HG02759 (cell line): ENCODE measurements around the gene EFCAB9.

Experiments used
- ATAC-seq: cut with Tn5 transposase; IDR thresholded peaks from one replicate; pipeline ENCODE4 v1.9.1; 2021; ENCODE audit warnings: mild to moderate bottlenecking, moderate library complexity; ENCODE audit not compliant: unreplicated experiment

EFCAB9 gene

DNA sequence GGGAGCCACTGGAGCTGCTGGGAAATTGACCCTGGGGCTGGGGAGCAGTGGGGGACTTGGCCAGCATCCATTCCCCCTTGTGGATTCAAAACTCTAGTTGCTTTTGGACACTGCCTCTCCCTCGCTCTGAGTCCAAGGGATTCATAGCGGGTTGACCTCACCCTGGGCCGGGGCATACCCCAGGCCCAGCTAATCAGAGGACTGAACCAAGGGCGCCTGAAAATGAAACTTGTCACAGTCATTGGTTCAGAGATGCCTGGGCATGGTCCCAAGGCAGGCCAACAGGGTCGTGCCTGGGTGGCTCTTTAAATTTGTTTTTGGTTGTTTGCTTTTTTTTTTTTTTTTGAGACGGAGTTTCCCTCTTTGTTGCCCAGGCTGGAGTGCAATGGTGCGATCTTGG, 28.5 kb upstream of the EFCAB9 start:
- peak; percentile 89 for ATAC-seq

GRCh38 chr5:172166030-172166826, 27.7 kb upstream of the EFCAB9 start:
- ATAC-seq = no peak

GRCh38 chr5:172167895-172168294, 26.1 kb upstream of the EFCAB9 start:
- no peak for ATAC-seq

DNA sequence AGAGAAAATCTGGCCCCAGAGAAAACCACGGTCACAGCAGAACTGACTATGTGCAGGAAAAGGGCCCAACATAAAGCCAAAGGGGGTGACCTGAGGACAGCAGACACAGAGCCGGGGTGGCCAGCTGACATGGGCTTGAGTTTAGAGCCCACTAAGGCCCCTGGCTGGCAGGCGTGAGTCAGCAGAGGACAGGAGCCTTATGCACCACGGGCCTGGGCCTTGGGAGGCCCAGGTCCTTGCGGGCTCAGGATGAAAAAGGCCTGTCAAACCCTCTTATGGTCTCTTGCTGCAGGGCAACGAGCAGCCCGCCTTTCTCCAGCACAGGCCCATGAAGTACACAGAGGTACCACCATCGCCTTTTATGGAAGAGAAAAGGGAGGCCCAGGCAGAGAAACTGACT, 25.7 kb upstream of the EFCAB9 start:
- ATAC-seq = no peak

- no peak for ATAC-seq
Observed at GRCh38 chr5:172169216-172169615, 24.8 kb upstream of the EFCAB9 start.

GRCh38 chr5:172170251-172170701, 23.7 kb upstream of the EFCAB9 start:
- no peak for ATAC-seq

GRCh38 chr5:172171118-172171517, 22.9 kb upstream of the EFCAB9 start:
- ATAC-seq = no peak

GRCh38 chr5:172172912-172173563, 20.9 kb upstream of the EFCAB9 start:
- no peak for ATAC-seq

DNA sequence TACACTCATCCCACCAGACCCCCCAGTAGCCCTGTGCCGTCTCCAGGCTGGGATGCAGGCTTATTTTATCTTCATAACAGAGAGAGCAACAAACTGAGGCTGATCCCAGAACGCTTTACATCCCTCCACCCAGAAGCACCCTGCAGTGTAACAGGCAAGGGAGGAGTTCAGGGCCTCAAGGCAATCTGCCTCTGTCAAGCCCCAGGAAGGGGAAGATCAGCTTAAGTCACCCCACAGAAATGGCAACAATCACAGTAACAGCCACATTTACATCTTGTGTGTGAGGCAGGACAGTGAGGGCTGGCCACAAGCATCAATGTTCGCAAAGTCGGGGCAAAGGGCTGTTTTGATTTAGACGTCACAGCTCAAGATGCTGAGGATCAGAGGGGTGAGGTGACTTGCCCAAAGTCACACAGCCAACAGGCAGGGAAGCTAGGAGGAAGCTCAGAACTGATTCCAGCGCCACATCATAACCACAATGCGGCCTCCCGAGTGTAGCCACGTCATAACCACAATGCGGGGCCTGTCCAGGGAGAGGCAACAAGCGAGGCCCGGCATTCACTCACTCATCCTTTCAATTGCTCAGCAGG, 20.3 kb upstream of the EFCAB9 start:
- ATAC-seq = no peak

DNA sequence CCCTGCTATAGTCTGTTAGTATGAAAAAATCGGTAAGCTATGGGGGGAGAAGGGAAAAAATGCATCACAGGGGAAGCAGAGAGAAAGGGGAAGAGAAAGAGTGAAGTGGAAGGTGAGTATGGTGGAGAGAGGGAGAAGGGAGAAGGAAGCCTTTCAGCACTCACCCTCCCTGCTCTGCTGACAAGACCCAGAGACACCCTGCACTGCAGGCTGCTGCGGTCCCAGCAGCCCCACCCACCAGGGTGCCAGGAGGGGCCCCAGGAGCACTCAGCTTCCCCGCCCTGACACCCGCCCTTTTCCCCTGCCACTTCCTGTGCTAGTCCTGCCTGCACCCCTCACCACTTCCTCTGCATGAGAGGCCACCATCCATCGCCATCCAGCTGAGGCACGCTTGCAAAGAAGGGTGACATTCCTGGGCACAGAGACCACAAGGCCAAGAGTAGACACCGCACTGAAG, 18.7 kb upstream of the EFCAB9 start:
- ATAC-seq = peak; percentile 73

DNA sequence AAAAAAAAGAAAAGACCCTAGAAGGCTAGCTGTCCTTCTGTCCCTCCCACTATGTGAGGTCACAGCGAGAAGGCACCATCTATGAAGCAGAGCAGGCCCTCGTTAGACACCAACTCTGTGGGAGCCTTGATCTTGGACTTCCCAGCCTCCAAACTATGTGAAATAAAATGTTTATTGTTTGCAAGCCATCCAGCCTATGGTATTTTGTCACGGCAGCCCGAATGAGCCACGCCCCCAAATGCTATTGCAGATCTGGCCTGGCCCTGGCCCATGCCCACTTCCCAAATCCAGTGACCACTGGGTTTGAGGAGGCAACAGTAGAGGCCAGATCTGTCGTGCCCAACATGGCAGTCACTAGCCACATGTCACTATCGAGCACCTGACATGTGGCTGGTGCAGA, 16.8 kb upstream of the EFCAB9 start:
- ATAC-seq = no peak

- no peak for ATAC-seq
Observed at GRCh38 chr5:172178301-172178987, 15.5 kb upstream of the EFCAB9 start.

DNA sequence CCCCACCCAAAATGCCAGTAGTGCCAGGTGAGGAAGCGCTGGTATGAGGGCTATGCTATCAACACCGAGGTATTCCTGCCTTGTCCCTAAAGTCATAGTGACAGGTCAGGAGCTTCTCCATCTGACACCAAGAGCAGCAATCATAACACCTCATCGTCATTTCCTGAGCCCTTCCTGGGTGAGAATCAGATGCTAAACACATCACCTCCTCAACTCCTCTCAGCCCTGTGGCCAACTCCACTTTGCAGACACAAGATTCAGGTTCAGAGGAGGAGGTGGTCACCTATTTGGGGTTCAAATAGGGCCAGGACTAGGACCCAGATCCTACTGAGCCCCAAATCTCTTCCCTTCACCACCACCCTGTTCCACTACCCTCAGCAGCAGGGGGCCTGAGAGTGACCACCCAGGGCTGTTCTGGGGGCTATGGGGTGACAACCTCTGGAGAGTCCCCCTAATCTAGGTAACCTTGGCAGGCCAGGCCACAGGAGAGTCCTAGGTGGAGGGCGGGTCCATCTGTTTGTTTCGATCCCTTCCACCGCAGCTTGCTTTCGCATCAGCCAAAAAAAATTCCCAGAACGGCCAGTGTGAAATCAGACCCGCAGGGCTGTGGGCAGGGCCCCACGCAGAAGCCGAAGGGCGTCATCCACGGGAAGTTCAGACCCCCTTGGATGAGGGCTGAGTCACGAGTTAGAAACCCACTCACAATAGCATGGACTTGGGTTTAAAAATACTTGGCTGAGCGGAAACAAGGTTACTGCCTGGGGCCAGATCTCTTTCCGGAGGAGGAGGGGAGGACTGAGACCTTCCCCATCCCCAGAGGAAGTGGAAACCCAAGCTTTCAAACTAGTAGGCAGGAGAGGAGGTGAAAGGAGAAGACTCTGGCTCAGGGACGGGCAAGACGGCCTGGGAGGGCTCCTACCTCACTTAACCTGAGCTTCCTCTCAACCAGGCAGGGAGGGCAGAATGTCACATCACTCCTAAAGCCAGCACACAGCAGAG, 14.7 kb upstream of the EFCAB9 start:
- peak; percentile 28 for ATAC-seq

- ATAC-seq = no peak
Observed at GRCh38 chr5:172180936-172181335, 13.0 kb upstream of the EFCAB9 start.

DNA sequence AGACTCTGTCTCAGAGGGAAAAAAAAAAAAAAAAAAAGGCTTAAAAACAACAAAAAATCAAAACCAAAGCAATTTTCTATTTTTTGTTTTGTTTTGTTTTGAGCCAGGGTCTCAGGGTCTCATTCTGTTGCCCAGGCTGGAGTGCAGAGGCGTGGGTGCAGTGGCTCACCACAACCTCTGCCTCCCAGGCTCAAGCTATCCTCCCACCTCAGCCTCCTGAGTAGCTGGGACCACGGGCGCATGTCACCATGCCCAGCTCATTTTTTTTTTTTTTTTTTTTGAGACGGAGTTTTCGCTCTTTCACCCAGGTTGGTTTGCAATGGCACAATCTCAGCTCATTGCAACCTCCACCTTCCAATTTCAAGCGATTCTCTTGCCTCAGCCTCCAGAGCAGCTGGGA, 11.7 kb upstream of the EFCAB9 start:
- no peak for ATAC-seq

DNA sequence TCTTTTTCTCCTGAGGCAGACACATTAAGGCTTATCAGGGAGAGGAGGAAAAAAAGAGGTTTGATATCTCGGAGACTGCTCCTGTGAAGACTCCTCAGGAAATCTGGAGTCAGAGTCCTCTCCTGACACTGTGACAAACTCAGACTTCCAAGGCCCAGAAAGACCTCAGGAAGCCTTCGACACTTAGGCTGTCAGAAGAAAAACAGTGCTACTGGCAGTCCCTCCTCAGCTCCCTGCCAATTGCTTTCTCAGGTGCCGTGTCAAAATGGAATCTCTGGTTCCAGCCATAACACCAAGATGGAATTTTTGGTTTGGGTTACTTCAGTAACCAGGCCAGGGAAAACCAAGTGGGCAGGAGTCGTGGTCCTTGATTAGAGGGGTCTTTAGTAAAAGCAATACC, 10.1 kb upstream of the EFCAB9 start:
- ATAC-seq = no peak

DNA sequence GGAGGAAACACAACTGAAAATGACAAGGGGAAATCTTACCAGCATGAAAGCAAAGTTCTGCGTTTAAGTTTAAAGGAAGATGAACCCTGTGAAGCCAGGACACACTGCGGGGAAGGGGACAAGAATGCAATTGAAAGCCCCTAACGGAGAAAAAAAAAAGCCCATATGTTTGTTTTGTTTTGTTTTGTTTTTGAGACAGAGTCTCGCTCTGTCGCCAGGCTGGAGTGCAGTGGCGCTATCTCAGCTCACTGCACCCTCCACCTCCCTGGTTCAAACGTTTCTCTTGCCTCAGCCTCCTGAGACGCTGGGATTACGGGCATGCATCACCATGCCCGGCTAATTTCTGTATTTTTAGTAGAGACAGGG, 8.9 kb upstream of the EFCAB9 start:
- ATAC-seq = no peak

DNA sequence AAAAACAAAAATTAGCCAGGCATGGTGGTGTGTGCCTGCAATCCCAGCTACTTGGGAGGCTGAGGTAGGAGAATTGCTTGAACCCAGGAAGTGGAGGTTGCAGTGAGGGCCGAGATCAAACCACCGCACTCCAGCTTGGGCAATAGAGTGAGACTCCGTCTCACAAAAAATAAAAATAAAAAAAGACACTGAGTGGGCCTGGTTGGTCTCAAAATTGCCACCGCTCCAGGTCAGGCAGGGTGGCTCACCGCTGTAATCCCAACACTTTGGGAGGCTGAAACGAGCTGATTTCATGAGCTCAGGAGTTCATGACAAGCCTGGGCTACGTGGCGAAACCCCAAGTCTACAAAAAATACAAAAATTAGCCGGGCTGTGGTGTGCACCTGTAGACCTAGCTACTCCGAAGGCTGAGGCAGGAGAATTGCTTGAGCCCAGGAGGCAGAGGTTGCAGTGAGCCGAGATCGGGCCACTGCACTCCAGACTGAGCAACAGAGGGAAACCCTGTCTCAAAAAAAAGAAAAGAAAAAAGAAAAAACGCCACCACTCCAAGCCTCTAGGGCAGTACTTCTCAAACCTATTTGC, 7.8 kb upstream of the EFCAB9 start:
- no peak for ATAC-seq

DNA sequence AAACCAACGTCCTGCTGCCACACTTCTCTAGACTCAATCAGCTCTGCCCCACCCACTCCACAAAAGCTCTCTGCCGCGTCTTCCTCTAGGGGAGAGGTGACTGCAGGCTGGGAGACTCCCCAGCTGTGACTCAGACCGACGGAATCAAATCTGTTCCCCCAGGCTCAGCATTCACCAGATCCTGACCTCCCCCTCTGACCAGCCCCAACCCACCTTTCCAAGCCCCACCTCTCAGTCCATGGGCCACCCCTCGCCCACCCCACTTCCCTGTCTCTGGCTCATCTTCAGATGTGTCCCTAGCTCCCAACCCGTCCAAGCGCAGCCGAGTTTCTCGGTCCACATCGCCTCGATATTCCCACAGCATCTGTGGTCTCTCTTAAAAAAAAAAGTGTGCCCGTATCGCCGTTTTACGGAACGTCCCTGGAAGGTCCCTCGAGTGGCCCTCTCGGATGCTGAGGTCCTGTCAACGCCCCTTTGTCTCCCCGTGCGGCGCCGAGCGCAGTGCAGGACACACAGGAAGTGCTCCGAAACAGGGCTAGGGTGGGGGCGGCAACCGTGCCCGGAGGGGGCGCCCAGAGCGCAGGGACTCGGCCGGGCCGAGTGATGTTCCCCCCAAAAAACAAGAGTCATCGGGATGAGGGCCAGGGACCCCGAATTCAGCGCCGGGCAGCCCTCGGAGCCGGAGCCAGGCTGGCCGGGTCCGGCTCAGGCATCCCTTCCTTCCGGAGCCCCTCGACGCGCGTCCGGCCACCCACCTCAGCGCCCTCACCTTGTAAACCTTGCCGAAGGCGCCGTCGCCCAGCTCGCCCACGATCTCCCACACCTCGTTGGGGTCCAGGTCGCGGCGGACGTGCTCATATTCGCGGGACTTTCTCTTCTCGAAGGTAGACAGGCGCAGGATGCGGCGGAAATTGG, 6.6 kb upstream of the EFCAB9 start:
- peak; percentile 30 for ATAC-seq
